ENCODE measurements around the gene KCTD18.

GRCh38 chr2:200456567-200456966 lies 53.3 kb downstream of the KCTD18 start:
- TF ChIP-seq CTCF (IDR thresholded peaks at IDR 0.05; ENCODE audit: low read depth, low read length) (no peak), EZH2phosphoT487 (IDR thresholded peaks at IDR 0.05; ENCODE audit: low read depth) (no peak)

All from OCI-LY3 (cell line).